ENCODE measurements around the gene ZNF593.

- TF ChIP-seq POLR2A (IDR thresholded peaks at IDR 0.05) (no peak), CTCF (IDR thresholded peaks at IDR 0.05) (no peak), EP300 (IDR thresholded peaks at IDR 0.05) (no peak), POLR2AphosphoS5 (IDR thresholded peaks at IDR 0.05) (no peak)
Measured at GRCh38 chr1:26163684-26164035, 6.0 kb upstream of the ZNF593 start.

Measured in stomach (tissue), 4 donors.